ENCODE data around the gene JMJD8.

- TF ChIP-seq SIN3A (IDR thresholded peaks at IDR 0.05; ENCODE audit: borderline replicate concordance, insufficient read depth, low read depth, low read length) (no peak), POLR2AphosphoS5 (IDR thresholded peaks at IDR 0.05; ENCODE audit: low read depth, low read length) (no peak), CTCF (IDR thresholded peaks at IDR 0.05) (no peak), TCF7L2 (IDR thresholded peaks at IDR 0.05; ENCODE audit: low read depth, low read length) (no peak), REST (IDR thresholded peaks at IDR 0.05; ENCODE audit: insufficient read depth in 1 of 2, low read depth in 2 of 2, low read length in 1 of 2) (no peak)
Observed at GRCh38 chr16:695355-696089, 11.4 kb upstream of the JMJD8 start.
